Spinal cord (tissue), 10 donors: ENCODE data around the gene SGMS1. TPM values are rescaled to one million over a fixed set of nuclear protein-coding genes. Genes with fewer than 3 reads are reported as not detected.
A peak's percentile ranks its signal among the peaks of the same experiment; 100 is the strongest.

Source experiments
- DNase-seq, 6 donors: peaks; one replicate each; pipeline versions ENCODE4 v3.0.0 to v3.0.0-alpha.2; 2013 to 2015; ENCODE audit warnings: low spot score in 6 of 6, low read depth in 4 of 6
- H3K27ac ChIP-seq: one replicate; pipeline ENCODE4 v1.5.1; 2013; ENCODE audit warnings: low read depth, low read length, control low read depth
- H3K27me3 ChIP-seq: one replicate; pipeline ENCODE4 v1.6.1; 2013; ENCODE audit warnings: low read length; ENCODE audit not compliant: control insufficient read depth, insufficient read depth
- H3K36me3 ChIP-seq: one replicate; pipeline ENCODE4 v1.6.1; 2013; ENCODE audit warnings: low read length; ENCODE audit not compliant: control insufficient read depth, insufficient read depth
- H3K4me1 ChIP-seq: one replicate; pipeline ENCODE4 v1.6.1; 2013; ENCODE audit warnings: low read length; ENCODE audit not compliant: control insufficient read depth, insufficient read depth
- H3K4me3 ChIP-seq: one replicate; pipeline ENCODE4 v1.5.1; 2013; ENCODE audit warnings: low read depth, low read length, control low read depth
- H3K9me3 ChIP-seq: one replicate; pipeline ENCODE4 v1.6.1; 2013; ENCODE audit warnings: low read length; ENCODE audit not compliant: control insufficient read depth, insufficient read depth
- WGBS: methylation state at CpG from one replicate; pipeline ENCODE4 v1.1.5; 2013; ENCODE audit warnings: missing lambda C conversion rate; ENCODE audit not compliant: insufficient coverage; 5-methylcytosine and 5-hydroxymethylcytosine counted together
- polyA plus RNA-seq, 2 donors: library from polyadenylated mRNA; unstranded; fragments of 120-200 nt; gene quantifications; one replicate each; pipeline ENCODE4 v1.2.1, GENCODE V29; 2013; ENCODE audit not compliant: insufficient read length in 2 of 2
- total RNA-seq, 2 donors: library from RNA; depleted of rRNA in 1 of 2; stranded (reverse); fragments of 120-200 nt in 1 of 2; fragments of >200 nt in 1 of 2; gene quantifications; one replicate each; pipeline versions ENCODE4 v1.2.3 to v1.2.4, GENCODE V29; 2013 to 2014
- donor health status: healthy.

The SGMS1 gene
- total and polyA plus RNA-seq, 4 donors, result 24.5 to 57.2 (median 40.5) TPM

GRCh38 chr10:50419091-50419490 lies 204.7 kb downstream of the SGMS1 start:
- no peak for DNase-seq
- WGBS, result no CpG with 5 or more reads among the region's 3 CpGs
- peaks cover 3% of the 10 kb centered on the region for H3K4me1 ChIP-seq
- no peak overlapping the region for H3K27ac ChIP-seq
- H3K4me3 ChIP-seq, result no peak overlapping the region
- H3K27me3 ChIP-seq, result no peaks in the 10 kb centered on the region
- no peaks in the 10 kb centered on the region for H3K36me3 ChIP-seq
- no peaks in the 10 kb centered on the region for H3K9me3 ChIP-seq

DNA sequence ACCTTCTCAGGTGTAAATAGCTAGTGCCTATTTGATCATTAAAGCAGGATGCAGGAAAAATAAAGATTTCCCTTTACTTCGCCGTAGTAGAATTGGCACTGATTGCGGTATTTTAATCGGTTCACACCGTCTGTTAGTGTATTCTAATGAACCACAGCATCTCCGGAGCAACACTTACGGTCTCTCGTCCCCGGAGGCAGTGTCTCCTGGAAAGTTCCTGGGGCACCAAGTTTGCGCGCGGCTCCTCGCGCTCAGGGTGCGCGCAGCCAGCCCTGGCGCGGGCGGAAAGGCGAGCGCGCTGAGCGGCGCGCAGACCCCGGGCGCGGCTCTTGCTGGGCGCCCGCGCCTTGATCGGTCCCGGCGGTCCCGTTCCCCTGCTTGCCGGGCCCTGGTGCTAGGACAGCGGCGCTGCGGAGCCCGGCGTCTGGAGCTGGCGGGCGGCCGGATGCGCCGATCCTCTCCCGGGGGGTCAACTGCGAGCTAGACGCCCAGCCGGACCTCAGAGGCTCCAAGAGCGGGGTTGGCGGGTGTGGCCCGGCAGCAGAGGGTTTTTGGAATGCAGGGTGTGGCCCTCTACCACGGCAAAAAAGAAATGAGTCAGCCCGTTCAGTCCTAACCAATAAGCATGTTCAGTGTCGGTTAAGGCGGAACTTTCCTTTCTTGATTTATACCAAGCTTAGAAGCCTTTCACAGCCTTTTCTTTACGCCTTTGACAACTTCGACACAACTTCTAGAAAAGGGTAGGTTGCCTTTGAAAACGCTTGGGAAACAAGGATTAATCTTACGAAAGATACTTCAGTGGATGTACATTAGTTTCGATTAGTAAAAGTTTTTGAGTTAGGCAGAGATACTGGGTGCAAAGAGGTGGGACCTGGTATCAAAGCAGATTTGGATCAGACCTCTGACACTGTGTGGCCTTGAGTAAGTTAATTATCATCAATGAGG lies 205.6 kb downstream of the SGMS1 start:
- peak overlapping the region; percentile 74 for H3K27ac ChIP-seq
- H3K4me1 ChIP-seq, result peaks cover 3% of the 10 kb centered on the region
- WGBS, result 3% methylated on average over 59 of the region's 62 CpGs
- no peaks in the 10 kb centered on the region for H3K27me3 ChIP-seq
- H3K4me3 ChIP-seq, result peak overlapping the region; percentile 57
- no peaks in the 10 kb centered on the region for H3K36me3 ChIP-seq
- H3K9me3 ChIP-seq, result no peaks in the 10 kb centered on the region
- DNase-seq, result peak; percentile 17 to 74 (median 32)

GRCh38 chr10:50417486-50417885 lies 206.3 kb downstream of the SGMS1 start:
- peak overlapping the region; percentile 8 for H3K27ac ChIP-seq
- H3K4me3 ChIP-seq, result peak overlapping the region; percentile 57
- no peaks in the 10 kb centered on the region for H3K9me3 ChIP-seq
- peaks cover 3% of the 10 kb centered on the region for H3K4me1 ChIP-seq
- DNase-seq, result peak in 2 of 6 donors; percentile 9 to 36
- 48% methylated on average over 3 of the region's 6 CpGs for whole genome bisulfite sequencing
- no peaks in the 10 kb centered on the region for H3K27me3 ChIP-seq
- no peaks in the 10 kb centered on the region for H3K36me3 ChIP-seq

DNA sequence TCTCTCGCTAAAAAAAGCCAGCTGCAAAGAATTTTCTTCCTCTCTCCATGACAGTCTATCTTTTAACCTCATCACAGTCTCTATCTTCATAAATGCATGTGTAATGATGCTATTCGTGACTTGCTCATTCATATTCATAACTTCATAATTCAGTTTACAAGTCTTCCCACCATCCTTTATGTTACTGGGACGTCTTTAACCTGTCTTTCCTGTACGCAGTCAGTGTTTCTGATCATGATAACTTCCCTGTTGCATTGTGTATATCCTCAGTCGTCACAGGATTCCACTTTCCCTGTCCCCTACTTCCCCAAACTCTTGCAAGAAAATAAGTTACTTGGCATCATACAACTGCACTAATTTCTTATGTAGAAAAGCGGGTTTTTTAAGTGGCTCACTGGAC lies 206.9 kb downstream of the SGMS1 start:
- 84% methylated on average over 4 of the region's 6 CpGs for WGBS
- Histone ChIP-seq H3K27me3 (no peaks in the 10 kb centered on the region), H3K4me1 (peaks cover 4% of the 10 kb centered on the region), H3K9me3 (no peaks in the 10 kb centered on the region), H3K36me3 (no peaks in the 10 kb centered on the region), H3K27ac (no peak overlapping the region), H3K4me3 (peak overlapping the region; percentile 57)
- no peak for DNase-seq

DNA sequence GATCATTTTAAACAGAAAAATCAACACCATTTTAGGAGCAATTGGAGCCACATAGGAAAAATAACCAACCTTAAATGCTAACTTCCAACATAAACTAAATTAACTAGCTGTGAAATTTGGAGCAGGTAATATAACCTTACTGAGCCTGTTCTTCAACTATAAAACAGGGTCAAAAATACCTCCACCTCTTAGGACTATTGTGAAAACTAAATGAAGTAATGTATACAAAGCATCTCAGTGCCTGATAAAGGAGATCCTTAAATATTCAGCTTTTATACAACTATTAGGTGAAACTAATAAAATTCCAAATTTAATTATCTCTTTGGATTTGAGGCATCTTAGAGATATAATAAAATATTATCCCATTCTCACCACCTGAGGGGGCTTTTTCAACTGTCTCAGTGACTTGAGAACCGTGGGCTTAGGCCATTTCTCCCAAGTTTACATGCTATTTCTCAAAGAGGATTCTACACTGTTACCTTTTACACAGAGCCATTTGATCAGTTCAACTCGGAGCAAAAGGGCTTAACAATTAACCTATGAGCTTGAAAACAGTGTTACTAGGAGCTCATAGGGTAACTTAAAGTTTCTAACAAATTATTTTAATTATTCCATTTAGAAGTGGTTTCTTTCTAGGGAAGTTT lies 207.5 kb downstream of the SGMS1 start:
- H3K27me3 ChIP-seq, result no peaks in the 10 kb centered on the region
- peaks cover 5% of the 10 kb centered on the region for H3K4me1 ChIP-seq
- peak overlapping the region; percentile 57 for H3K4me3 ChIP-seq
- H3K36me3 ChIP-seq, result no peaks in the 10 kb centered on the region
- H3K9me3 ChIP-seq, result no peaks in the 10 kb centered on the region
- no peak overlapping the region for H3K27ac ChIP-seq
- DNase-seq, result peak in 2 of 6 donors; percentile 26 to 32
- no CpG with 5 or more reads among the region's 2 CpGs for WGBS

- Histone ChIP-seq H3K36me3 (no peaks in the 10 kb centered on the region), H3K27me3 (no peaks in the 10 kb centered on the region), H3K4me3 (no peak overlapping the region), H3K4me1 (peaks cover 5% of the 10 kb centered on the region), H3K9me3 (no peaks in the 10 kb centered on the region), H3K27ac (no peak overlapping the region)
- whole genome bisulfite sequencing, result 100% methylated on average over 1 of the region's 3 CpGs
- DNase-seq, result no peak
Measured at GRCh38 chr10:50415292-50415691, 208.5 kb downstream of the SGMS1 start.

DNA sequence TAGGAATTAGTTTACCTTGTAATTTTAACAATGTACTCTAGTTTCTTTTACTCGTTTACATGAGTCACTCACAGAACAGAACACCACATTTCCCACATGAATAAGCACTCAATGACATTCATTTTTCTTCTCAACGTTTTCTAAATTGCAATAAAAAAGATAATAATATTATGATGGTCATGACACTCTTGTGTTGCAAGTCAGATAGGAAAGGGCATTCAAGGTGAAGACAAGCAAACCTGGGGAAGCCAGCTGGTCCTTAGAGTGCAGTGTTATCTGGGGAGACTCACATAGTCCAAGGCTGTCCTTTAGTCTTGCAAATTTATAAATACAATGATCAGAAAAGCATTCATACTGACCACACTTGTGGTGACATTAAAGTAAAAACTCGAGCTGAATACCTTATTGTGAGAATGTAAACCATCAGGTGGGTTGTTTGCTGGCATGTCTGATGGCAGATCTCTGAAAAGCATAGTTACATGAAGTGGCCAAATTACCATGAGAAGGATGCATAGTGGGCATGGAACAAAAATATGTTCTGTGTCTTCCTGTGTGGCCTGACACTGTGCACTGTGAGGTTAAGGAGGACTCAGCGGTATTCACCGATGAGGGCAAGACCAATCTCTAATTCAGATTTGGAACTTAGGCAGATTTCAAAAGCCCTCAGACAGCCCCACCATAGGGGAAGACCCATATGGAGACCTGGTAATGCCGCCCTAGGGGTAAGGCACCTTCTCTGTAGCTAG lies 213.5 kb downstream of the SGMS1 start:
- no peak for DNase-seq
- no peak overlapping the region for H3K4me3 ChIP-seq
- no peaks in the 10 kb centered on the region for H3K27me3 ChIP-seq
- 91% methylated on average over 4 of the region's 6 CpGs for WGBS
- H3K36me3 ChIP-seq, result no peaks in the 10 kb centered on the region
- H3K9me3 ChIP-seq, result peaks cover 3% of the 10 kb centered on the region
- H3K4me1 ChIP-seq, result peaks cover 5% of the 10 kb centered on the region
- no peak overlapping the region for H3K27ac ChIP-seq

GRCh38 chr10:50407076-50407801 lies 216.5 kb downstream of the SGMS1 start:
- Histone ChIP-seq H3K36me3 (no peaks in the 10 kb centered on the region), H3K9me3 (peaks cover 3% of the 10 kb centered on the region), H3K27ac (no peak overlapping the region), H3K27me3 (no peaks in the 10 kb centered on the region), H3K4me1 (peaks cover 5% of the 10 kb centered on the region), H3K4me3 (no peak overlapping the region)
- 67% methylated on average over 2 of the region's 7 CpGs for WGBS
- DNase-seq, result no peak

- 100% methylated on average over 1 of the region's 2 CpGs for WGBS
- peaks cover 3% of the 10 kb centered on the region for H3K9me3 ChIP-seq
- no peaks in the 10 kb centered on the region for H3K27me3 ChIP-seq
- H3K4me1 ChIP-seq, result peaks cover under 1% of the 10 kb centered on the region
- no peak overlapping the region for H3K27ac ChIP-seq
- H3K4me3 ChIP-seq, result no peak overlapping the region
- H3K36me3 ChIP-seq, result no peaks in the 10 kb centered on the region
- DNase-seq, result no peak
Measured at GRCh38 chr10:50406457-50407070, 217.2 kb downstream of the SGMS1 start.
